Measurements from ENCODE around the gene GPATCH2. TPM values are rescaled to one million over a fixed set of nuclear protein-coding genes. Genes with fewer than 3 reads are reported as not detected.

GPATCH2 gene
- total and polyA plus RNA-seq, 2 donors (not counting 1 experiment from before 2014, with no cell fraction given), result 4.7 to 14.7 TPM

- WGBS (ENCODE audit: insufficient coverage), result 92% methylated on average over 8 of the region's 9 CpGs
- Mint-ChIP-seq H3K27ac (no peak overlapping the region), H3K9me3 (ENCODE audit: insufficient read depth) (no peaks in the 10 kb centered on the region), H3K4me3 (no peak overlapping the region), H3K4me1 (no peaks in the 10 kb centered on the region), H3K27me3 (no peaks in the 10 kb centered on the region)
- Histone ChIP-seq H3K27me3 (replicated peaks in 1 of 4; ENCODE audit: control extremely low read depth in 1 of 4, control insufficient read depth in 3 of 4, insufficient read depth in 4 of 4, low read length in 3 of 4) (no peaks in the 10 kb centered on the region), H4K20me1 (ENCODE audit: control insufficient read depth, insufficient read depth, low read length, poor library complexity, severe bottlenecking) (no peaks in the 10 kb centered on the region), H2AFZ (ENCODE audit: insufficient read depth, low read depth, low read length, poor library complexity, severe bottlenecking) (no peak overlapping the region), H3K9me3 (ENCODE audit: control extremely low read depth in 1 of 3, control insufficient read depth in 2 of 3, insufficient read depth in 1 of 3, low read length in 2 of 3) (no peaks in the 10 kb centered on the region), H3K4me2 (replicated peaks; ENCODE audit: low read depth, low read length, poor library complexity, severe bottlenecking) (no peak overlapping the region), H3K4me3 (ENCODE audit: control extremely low read depth in 1 of 5, extremely low read depth in 1 of 5, insufficient read depth in 1 of 5, low read depth in 2 of 5, low read length in 4 of 5) (no peak overlapping the region), H3K79me2 (ENCODE audit: control insufficient read depth, insufficient read depth, low read length) (no peaks in the 10 kb centered on the region), H3K4me1 (ENCODE audit: control insufficient read depth in 2 of 2, insufficient read depth in 2 of 2, low read length in 2 of 2) (no peaks in the 10 kb centered on the region), H3K36me3 (replicated peaks in 1 of 2; ENCODE audit: control extremely low read depth in 1 of 2, control insufficient read depth in 1 of 2, extremely low read depth in 1 of 2, insufficient read depth in 2 of 2, low read length in 1 of 2) (no peaks in the 10 kb centered on the region), H3K27ac (ENCODE audit: low read length in 2 of 2) (no peak overlapping the region), H3K9ac (ENCODE audit: low read length) (no peak overlapping the region)
- DNase-seq (no peak), ATAC-seq (ENCODE audit: low read depth) (no peak)
- intact Hi-C loops (cut with micrococcal nuclease), result no loop called here
- CTCF ChIA-PET, result no interaction called here
- POLR2A ChIA-PET, result no interaction called here
- TF ChIP-seq EZH2 (IDR thresholded peaks at IDR 0.05; ENCODE audit: borderline replicate concordance, insufficient read depth, low read depth, low read length, poor library complexity, severe bottlenecking), result no peak
- TF ChIP-seq, protein P1, sequence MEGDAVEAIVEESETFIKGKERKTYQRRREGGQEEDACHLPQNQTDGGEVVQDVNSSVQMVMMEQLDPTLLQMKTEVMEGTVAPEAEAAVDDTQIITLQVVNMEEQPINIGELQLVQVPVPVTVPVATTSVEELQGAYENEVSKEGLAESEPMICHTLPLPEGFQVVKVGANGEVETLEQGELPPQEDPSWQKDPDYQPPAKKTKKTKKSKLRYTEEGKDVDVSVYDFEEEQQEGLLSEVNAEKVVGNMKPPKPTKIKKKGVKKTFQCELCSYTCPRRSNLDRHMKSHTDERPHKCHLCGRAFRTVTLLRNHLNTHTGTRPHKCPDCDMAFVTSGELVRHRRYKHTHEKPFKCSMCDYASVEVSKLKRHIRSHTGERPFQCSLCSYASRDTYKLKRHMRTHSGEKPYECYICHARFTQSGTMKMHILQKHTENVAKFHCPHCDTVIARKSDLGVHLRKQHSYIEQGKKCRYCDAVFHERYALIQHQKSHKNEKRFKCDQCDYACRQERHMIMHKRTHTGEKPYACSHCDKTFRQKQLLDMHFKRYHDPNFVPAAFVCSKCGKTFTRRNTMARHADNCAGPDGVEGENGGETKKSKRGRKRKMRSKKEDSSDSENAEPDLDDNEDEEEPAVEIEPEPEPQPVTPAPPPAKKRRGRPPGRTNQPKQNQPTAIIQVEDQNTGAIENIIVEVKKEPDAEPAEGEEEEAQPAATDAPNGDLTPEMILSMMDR (IDR thresholded peaks at IDR 0.05), result no peak
These were observed 223.3 kb downstream of the GPATCH2 start for GRCh38 chr1:217407534-217408001.

- no peak overlapping the region for H3K4me3 ChIP-seq (ENCODE audit: control extremely low read depth in 1 of 5, extremely low read depth in 1 of 5, insufficient read depth in 1 of 5, low read depth in 2 of 5, low read length in 4 of 5)
- H3K9me3 Mint-ChIP-seq (ENCODE audit: insufficient read depth), result no peaks in the 10 kb centered on the region
- H3K36me3 ChIP-seq (replicated peaks in 1 of 2; ENCODE audit: control extremely low read depth in 1 of 2, control insufficient read depth in 1 of 2, extremely low read depth in 1 of 2, insufficient read depth in 2 of 2, low read length in 1 of 2), result no peaks in the 10 kb centered on the region
- no peak overlapping the region for H3K9ac ChIP-seq (ENCODE audit: low read length)
- WGBS (ENCODE audit: insufficient coverage), result 33% methylated on average over 1 of the region's 8 CpGs
- no peaks in the 10 kb centered on the region for H3K4me1 Mint-ChIP-seq
- H3K4me3 Mint-ChIP-seq, result no peak overlapping the region
- H3K4me1 ChIP-seq (ENCODE audit: control insufficient read depth in 2 of 2, insufficient read depth in 2 of 2, low read length in 2 of 2), result no peaks in the 10 kb centered on the region
- intact Hi-C loops (cut with micrococcal nuclease), result no loop called here
- no peak overlapping the region for H2AFZ ChIP-seq (ENCODE audit: insufficient read depth, low read depth, low read length, poor library complexity, severe bottlenecking)
- CTCF ChIA-PET, result interaction anchor here (0.5 kb wide), 1 partner anchor 112 kb away, joined by 3 read pairs; no protein-coding TSS in a partner anchor
- no peaks in the 10 kb centered on the region for H3K79me2 ChIP-seq (ENCODE audit: control insufficient read depth, insufficient read depth, low read length)
- no peaks in the 10 kb centered on the region for H3K9me3 ChIP-seq (ENCODE audit: control extremely low read depth in 1 of 3, control insufficient read depth in 2 of 3, insufficient read depth in 1 of 3, low read length in 2 of 3)
- H3K27ac Mint-ChIP-seq, result no peak overlapping the region
- ATAC-seq (ENCODE audit: low read depth) (no peak), DNase-seq (no peak)
- H4K20me1 ChIP-seq (ENCODE audit: control insufficient read depth, insufficient read depth, low read length, poor library complexity, severe bottlenecking), result no peaks in the 10 kb centered on the region
- no peak for TF ChIP-seq EZH2 (IDR thresholded peaks at IDR 0.05; ENCODE audit: borderline replicate concordance, insufficient read depth, low read depth, low read length, poor library complexity, severe bottlenecking)
- TF ChIP-seq, protein P1 (IDR thresholded peaks at IDR 0.05), result no peak
- POLR2A ChIA-PET, result no interaction called here
- H3K27ac ChIP-seq (ENCODE audit: low read length in 2 of 2), result no peak overlapping the region
- no peaks in the 10 kb centered on the region for H3K27me3 Mint-ChIP-seq
- H3K27me3 ChIP-seq (replicated peaks in 1 of 4; ENCODE audit: control extremely low read depth in 1 of 4, control insufficient read depth in 3 of 4, insufficient read depth in 4 of 4, low read length in 3 of 4), result no peaks in the 10 kb centered on the region
- H3K4me2 ChIP-seq (replicated peaks; ENCODE audit: low read depth, low read length, poor library complexity, severe bottlenecking), result no peak overlapping the region
These were observed 227.7 kb downstream of the GPATCH2 start for GRCh38 chr1:217403026-217403720.
